Stimulated activated CD8-positive, alpha-beta memory T cell treated with anti-CD3 and anti-CD28 coated beads, Interleukin-12 subunit alpha, Interleukin-12 subunit beta, amount 100 ng/mL, for 24 hours (primary cell): ENCODE results near the gene NKD2.
"Not testable (repeated sequence)": the region's sequence is repeated elsewhere in the genome, so short reads cannot be mapped to it uniquely, and the experiment has no call there.

Source experiments
- DNase-seq: peaks from one replicate; pipeline ENCODE4 v3.0.0-alpha.2; 2020; ENCODE audit errors: extremely low read depth

Gene NKD2

DNA sequence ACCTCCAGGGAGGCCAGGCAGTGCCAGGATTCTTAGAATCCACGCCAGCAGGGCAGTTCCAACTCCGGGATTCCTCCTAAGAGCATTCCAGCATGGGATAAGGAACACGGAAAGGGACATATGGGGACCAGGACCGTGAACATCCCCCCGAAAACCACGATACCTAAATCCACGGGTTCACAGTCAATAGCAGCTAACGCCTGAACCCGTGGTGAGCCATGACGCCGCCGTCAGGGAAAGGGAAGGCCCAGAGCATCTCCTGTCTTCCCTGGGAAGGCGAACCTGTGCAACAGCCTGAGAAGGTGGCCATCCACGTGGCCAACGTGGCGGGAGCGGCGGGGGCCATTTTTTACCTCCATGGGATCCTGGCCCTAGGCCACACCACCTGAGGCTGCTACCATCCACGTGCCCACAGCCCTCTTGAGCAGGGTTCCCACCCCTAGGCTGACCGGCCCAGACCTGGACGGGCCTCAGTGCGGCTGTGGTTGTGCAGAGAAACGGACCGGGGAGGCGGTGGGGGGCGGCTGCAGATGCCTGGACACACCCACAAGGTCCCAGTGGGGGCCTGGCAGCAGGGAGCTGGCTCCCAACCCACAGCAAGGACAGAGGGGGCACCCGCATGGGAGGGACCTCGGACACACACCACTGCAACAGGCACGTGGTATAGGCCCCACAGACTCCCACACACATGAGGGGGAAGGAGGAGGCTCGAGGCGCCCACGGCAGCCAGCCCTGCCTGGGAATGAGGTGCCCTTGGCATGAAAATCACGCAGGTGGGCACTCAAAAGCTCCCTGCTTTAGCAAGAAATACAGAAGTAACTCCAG lies 60.5 kb downstream of the NKD2 start:
- no peak for DNase-seq

DNA sequence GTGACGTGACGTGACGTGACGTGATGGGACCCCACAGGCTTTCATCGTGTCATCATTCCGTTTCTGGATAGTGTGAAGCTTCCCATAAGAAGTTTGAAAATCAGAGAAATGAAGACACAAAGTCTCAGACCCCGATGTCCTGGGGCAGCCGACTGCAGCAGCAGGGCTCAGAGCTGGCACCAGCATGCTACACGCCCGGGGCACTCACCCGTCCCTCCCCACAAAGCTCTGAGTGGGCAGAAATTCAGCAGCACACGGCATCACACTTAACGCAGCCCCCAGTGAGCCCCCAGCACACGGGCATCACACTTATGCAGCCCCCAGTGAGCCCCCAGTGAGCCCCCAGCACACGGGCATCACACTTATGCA lies 61.1 kb downstream of the NKD2 start:
- DNase-seq, result no peak

GRCh38 chr5:1073239-1074102 lies 64.9 kb downstream of the NKD2 start:
- no peak for DNase-seq

- DNase-seq, result no peak
Observed at GRCh38 chr5:1074226-1074625, 65.6 kb downstream of the NKD2 start.

DNA sequence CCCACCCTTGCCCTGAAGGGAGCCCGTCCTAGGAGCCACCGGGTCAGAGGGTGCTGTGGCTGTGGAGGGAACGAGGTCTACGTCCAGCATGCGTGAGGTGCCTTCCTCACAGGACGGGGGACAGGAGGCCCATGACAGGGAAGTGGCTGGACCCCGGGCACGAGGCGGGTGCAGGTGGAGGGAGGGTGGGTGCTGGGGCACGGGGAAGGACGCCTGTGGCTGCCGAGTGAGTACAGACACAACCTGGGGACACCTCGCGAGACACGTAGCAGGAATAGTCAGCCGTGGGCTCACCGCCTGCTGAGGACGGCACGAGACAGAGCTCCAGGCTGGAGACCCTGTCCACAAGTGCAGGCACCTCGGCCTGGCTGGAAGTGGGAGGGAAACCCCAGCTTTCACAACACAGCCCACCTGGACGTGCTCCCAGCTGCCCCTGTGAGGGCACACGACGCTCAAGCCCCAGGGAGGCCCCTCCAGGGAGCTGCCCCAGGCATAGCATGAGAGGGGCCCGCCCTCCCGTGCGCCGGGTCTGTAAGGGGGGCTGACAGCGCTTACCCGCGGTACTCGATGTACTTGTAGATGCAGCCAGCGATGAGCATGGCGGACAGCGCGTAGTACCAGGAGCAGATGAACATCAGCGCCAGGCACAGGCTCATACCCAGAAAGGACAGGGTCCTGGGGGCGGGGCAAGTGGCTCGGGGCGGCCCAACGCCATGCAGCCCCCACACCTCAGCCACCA lies 66.4 kb downstream of the NKD2 start:
- DNase-seq, result no peak

DNA sequence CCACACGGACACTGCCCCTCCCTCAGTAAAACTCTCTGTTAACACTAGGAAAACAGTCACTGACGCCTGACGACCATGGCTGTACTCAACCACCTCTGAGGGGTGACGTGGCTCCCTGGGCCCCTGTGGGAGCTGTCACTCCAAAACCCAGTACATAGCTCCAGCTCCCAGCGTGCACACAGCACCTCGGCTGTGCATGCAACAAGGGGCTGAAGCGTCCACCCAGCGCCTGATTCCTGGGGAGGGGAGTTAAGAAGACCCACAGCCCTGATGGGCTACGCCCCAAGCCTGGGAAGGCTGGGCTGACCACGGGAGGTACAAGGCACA lies 66.9 kb downstream of the NKD2 start:
- no peak for DNase-seq

- DNase-seq, result no peak
Observed at GRCh38 chr5:1075931-1076330, 67.3 kb downstream of the NKD2 start.

GRCh38 chr5:1076406-1076805 lies 67.8 kb downstream of the NKD2 start:
- no peak for DNase-seq

- no peak for DNase-seq
Observed at GRCh38 chr5:1077026-1077425, 68.4 kb downstream of the NKD2 start.

GRCh38 chr5:1077491-1078020 lies 69.0 kb downstream of the NKD2 start:
- no peak for DNase-seq

DNA sequence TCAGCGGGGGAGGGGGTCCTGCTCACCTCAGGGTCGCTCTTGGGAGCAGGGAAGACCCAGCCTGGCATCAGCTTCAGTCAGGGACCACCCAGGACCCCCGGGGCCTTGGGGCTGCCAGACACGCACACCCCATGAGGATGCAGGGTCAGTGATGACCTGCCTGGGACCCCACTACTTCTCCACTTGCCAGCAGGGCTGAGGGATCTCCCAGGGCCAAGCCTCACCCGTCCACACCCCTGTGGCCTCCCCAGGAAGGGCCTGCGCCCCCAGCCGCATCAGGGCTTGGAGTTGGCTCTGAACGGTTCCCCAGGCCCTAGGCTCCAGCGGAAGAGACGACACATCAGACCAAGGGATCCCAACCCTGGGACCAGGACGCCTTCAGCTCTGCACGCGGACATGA lies 69.6 kb downstream of the NKD2 start:
- DNase-seq, result no peak

DNA sequence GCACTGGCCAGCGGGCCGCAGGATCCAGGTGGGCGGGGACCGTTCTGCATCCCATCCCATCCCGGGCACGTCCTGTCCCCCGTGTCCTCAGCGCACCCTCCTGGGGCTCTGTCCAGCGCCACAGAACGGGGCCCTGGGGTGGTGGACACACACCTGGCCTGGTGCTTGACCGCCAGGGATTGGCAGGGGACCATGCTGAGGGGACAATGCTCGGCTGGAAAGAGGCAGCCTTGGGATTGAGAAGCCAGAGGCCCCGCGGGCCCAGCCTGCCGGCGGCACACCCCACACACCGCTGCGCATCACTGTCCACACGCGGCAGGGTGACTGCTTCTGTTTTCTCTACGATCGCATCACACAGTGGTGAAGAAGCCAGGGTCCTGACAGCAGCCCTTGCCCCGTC lies 70.2 kb downstream of the NKD2 start:
- DNase-seq, result no peak

GRCh38 chr5:1079486-1079885 lies 70.9 kb downstream of the NKD2 start:
- DNase-seq, result no peak

DNA sequence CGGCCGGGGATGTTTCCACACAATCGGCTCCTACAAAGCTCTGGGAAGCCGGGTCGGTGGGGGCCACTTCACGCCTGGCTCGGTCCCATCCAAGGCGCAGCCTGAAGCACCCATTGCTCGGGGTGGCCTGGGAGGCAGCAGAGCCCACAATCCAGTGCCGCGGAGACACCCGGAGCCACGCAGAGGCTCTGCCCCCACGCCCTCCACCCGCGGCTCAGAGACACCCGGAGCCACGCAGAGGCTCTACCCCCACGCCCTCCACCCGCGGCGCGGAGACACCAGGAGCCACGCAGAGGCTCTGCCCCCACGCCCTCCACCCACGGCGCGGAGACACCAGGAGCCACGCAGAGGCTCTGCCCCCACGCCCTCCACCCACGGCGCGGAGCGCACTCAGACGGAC lies 71.4 kb downstream of the NKD2 start:
- DNase-seq, result no peak

DNA sequence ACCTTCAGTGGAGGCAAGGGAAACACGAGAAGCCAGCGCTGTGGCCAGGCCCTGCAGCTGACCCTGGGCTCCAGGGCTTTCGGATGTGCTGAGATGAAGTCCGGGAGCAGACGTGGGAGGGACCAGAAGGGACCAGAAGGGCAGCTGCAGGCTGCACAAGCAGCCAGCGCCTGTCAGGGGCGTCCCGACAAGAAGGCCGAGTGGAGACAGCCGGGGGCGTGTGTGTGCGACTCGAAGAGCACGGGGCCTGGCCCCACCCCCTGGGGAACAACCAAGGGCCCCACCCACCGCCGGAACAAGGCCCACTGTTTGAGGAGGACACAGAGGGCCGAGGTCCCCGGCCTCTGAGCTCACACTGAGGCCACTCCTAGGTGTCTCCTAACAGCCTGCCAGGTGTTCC lies 71.8 kb downstream of the NKD2 start:
- no peak for DNase-seq

DNA sequence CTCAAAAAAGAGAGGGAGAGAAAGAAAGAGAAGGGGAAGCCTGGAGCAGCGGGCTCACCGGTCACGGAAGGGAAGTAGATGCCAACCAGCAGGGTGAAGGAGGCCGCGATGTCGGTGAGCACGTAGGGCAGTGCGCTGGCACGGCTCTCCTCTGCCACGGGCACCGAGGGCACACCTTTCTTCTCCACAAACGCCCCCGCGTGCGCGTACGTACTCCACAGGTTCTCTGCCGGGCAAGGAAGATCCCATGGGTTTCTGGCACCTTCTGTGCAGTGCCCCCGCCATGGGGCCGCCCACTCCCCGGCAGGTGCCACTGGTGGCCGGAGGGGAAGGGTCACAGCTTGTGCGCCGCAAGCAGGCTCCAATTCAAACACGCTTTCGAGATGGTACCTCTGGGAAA lies 72.9 kb downstream of the NKD2 start:
- DNase-seq, result no peak

GRCh38 chr5:1083026-1083425 lies 74.4 kb downstream of the NKD2 start:
- DNase-seq, result not testable (repeated sequence)

DNA sequence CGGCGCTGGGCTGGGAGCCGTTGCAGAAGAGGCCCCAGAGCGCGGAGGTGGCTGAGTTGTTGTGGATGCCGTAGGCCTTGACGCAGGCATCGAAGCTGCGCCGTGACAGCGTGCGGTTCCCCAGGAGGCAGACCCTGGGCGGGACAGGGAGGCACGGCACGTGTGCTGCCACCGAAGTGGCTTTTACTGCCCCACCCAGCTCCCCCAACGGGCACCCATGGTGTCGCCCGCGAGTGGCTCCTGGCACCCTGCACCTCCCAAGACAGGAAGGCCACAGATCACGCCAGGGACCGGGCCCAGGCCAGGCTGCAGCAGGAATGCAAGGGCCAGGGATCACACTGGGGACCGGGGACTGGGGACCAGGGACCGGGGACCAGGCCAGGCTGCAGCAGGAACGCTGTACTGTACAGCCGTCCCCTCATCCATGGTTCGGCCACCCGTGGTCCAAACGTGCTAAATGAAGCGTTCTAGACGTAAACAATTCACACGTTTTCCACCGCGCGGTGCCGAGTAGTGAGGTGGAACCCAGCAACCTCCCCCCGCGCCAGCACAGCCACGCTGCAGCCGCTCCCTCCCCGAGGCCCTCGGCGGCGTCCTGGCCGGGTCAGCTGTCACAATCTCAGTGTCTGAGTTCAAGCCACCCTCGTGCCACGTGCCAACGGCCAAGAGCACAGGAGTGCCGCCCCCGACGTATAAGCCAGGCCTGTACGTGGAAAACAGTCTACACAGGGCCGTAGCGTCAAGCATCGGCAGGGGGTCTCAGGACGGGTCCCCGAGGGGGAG lies 75.4 kb downstream of the NKD2 start:
- no peak for DNase-seq

DNA sequence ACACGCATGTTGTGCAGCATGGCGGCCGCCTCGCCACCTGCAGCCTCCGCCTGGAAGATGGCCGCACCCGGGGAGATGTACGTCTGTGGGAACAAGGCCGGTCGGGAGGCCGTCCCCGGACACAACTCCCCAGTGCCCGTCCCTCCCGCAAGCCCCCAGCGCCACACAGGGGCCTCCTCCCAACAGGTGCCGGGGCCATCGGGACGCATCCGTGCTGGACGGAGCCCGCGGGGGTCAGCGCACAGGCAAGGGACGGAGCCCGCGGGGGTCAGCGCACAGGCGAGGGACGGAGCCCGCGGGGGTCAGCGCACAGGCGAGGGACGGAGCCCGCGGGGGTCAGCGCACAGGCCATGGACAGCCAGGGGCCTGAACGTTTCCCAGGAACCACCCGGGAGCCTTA lies 76.8 kb downstream of the NKD2 start:
- DNase-seq, result no peak

DNA sequence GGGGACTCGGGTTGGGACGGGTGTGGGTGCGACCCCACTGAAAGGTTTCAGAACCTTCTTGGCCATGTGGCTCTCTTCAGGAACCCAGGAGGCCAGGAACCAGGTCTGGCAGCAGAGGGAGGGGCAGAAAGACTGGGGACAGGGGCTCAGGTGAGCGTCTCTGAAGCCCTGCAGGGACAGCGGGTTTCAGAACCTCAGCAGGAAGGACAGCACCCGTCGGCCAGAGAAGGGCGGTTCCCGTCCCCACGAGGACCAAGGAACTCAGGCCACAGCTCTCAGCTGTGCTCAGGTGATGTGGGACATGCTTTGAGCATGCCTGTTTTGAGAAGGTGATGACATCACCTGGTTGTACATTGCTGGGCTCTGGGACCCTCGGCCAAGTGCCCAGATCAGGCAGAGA lies 77.5 kb downstream of the NKD2 start:
- DNase-seq, result no peak

- no peak for DNase-seq
Observed at GRCh38 chr5:1086871-1087270, 78.3 kb downstream of the NKD2 start.

GRCh38 chr5:1087428-1087827 lies 78.8 kb downstream of the NKD2 start:
- DNase-seq, result no peak
